Spleen (tissue), 11 donors: ENCODE measurements around the gene C19orf53. TPM values are rescaled to one million over a fixed set of nuclear protein-coding genes. Genes with fewer than 3 reads are reported as not detected.

Experiments used
- DNase-seq: peaks from one replicate; pipeline ENCODE4 v3.0.0-alpha.2; 2020
- H3K27ac ChIP-seq, 8 donors: fragments of 200-600 bp; sonication (generic) in 7 of 8; 1 replicate in 4 of 8; 2 replicates in 4 of 8; pipeline versions ENCODE4 v1.5.0 to v1.8.0; 2016 to 2021; ENCODE audit warnings: inconsistent platforms in 4 of 8, mild to moderate bottlenecking in 4 of 8, moderate library complexity in 1 of 8
- H3K27me3 ChIP-seq, 7 donors: fragments of 200-600 bp; sonication (generic) in 6 of 7; replicated peaks in 1 of 7; 1 replicate in 4 of 7; 2 replicates in 3 of 7; pipeline versions ENCODE4 v1.5.0 to v1.8.0; 2016 to 2021; ENCODE audit warnings: inconsistent platforms in 3 of 7, mild to moderate bottlenecking in 1 of 7
- H3K36me3 ChIP-seq, 6 donors: fragments of 200-600 bp; sonication (generic) in 5 of 6; 1 replicate in 4 of 6; 2 replicates in 2 of 6; pipeline versions ENCODE4 v1.5.0 to v1.8.0; 2016 to 2021; ENCODE audit warnings: inconsistent platforms in 2 of 6
- H3K4me1 ChIP-seq, 6 donors: fragments of 200-600 bp; sonication (generic) in 5 of 6; 1 replicate in 3 of 6; 2 replicates in 3 of 6; pipeline versions ENCODE4 v1.5.0 to v1.8.0; 2016 to 2021; ENCODE audit warnings: inconsistent platforms in 3 of 6
- H3K4me3 ChIP-seq, 8 donors: fragments of 200-600 bp; sonication (generic) in 7 of 8; 1 replicate in 4 of 8; 2 replicates in 4 of 8; pipeline versions ENCODE4 v1.5.0 to v1.8.0; 2016 to 2021; ENCODE audit warnings: inconsistent platforms in 4 of 8, mild to moderate bottlenecking in 4 of 8, moderate library complexity in 2 of 8
- H3K9me3 ChIP-seq, 8 donors: fragments of 200-600 bp; sonication (generic) in 7 of 8; 1 replicate in 4 of 8; 2 replicates in 4 of 8; pipeline versions ENCODE4 v1.5.0 to v1.8.0; 2016 to 2021; ENCODE audit warnings: inconsistent platforms in 4 of 8
- CTCF ChIP-seq, 11 experiments: fragments of 200-600 bp in 7 of 11; fragments of 450-650 bp in 4 of 11; sonication (generic) in 4 of 11; IDR thresholded peaks in 8 of 11; conservative IDR thresholded peaks in 3 of 11; 1 replicate in 7 of 11; 2 replicates in 4 of 11; pipeline versions ENCODE4 v1.4.0 to v1.8.0; 2016 to 2021; ENCODE audit warnings: antibody characterized with exemption in 11 of 11, inconsistent platforms in 4 of 11, mild to moderate bottlenecking in 1 of 11
- POLR2A ChIP-seq, 3 donors: fragments of 450-650 bp; IDR thresholded peaks; one replicate each; pipeline ENCODE4 v1.5.1; 2017; ENCODE audit warnings: antibody characterized with exemption in 3 of 3, mild to moderate bottlenecking in 1 of 3
- POLR2AphosphoS5 ChIP-seq, 3 donors: sonication (generic); formaldehyde crosslinking; IDR thresholded peaks; one replicate each; pipeline ENCODE4 v1.5.1; 2017; ENCODE audit warnings: antibody characterized with exemption in 3 of 3
- WGBS, 5 donors: extraction: QIAGEN DNeasy Blood & Tissue Kit in 3 of 5; methylation state at CpG; one replicate each; pipeline versions ENCODE4 v1.1.5 to v1.1.7; 2013 to 2018; 5-methylcytosine and 5-hydroxymethylcytosine counted together
- intact Hi-C: fragments of 100-400 bp; cut with DNase I; formaldehyde crosslinking; loops from one replicate; pipeline ENCODE4 v1.15.0; 2023; ENCODE audit warnings: low total_unique reads
- polyA plus RNA-seq, 3 donors: library from polyadenylated mRNA; stranded (reverse); fragments of 200-250 nt; gene quantifications; one replicate each; pipeline ENCODE4 v1.2.1, GENCODE V29; 2013
- total RNA-seq, 7 donors: library from RNA; depleted of rRNA in 3 of 7; stranded (reverse); fragments of >200 nt in 3 of 7; fragmentation: NEBNext Ultra II Directional in 4 of 7; extraction: Animal tissue kit (Norgen Biotek cat#: 25700) in 4 of 7; gene quantifications; one replicate each; pipeline versions ENCODE4 v1.1.0 to v1.2.1, GENCODE V29; 2016 to 2021
- donor health status: healthy with polysubstance abuse.
- donor health status: DM: no; HTN: no; CAD: no; lungs with moderate emphysema.
- donor health status: DM: no; HTN: no; CAD: no.
- donor health status: Bipolar disorder and iron deficiency.
- donor health status: healthy.
- donor health status: DM: no; HTN: no; CAD: no.
- donor health status: DM: yes; HTN: yes; CAD: no.

Gene C19orf53
- total and polyA plus RNA-seq, 10 donors: 39.6 to 190 (median 107) TPM

- Histone ChIP-seq H3K27me3 (no peaks in the 10 kb centered on the region), H3K4me1 (peaks cover 8 to 27% (median 19%) of the 10 kb centered on the region in 6 donors), H3K27ac (peak overlapping the region in 3 of 8 donors; percentile 82 to 86 (median 83)), H3K36me3 (peaks cover 0 to 4% (median 0%) of the 10 kb centered on the region in 6 donors), H3K4me3 (no peak overlapping the region), H3K9me3 (no peaks in the 10 kb centered on the region)
- 18 to 39% (median 24%) methylated on average over 2 of the region's 2 CpGs for WGBS, 5 donors
- DNase-seq: no peak
- TF ChIP-seq POLR2AphosphoS5 (IDR thresholded peaks at IDR 0.05): no peak
- no peak for TF ChIP-seq CTCF (IDR thresholded peaks at IDR 0.05 in 8 of 11, conservative IDR thresholded peaks at IDR 0.05 in 3 of 11)
- no peak for TF ChIP-seq POLR2A (IDR thresholded peaks at IDR 0.05)
- intact Hi-C loops: no loop called here
These were observed 44.4 kb upstream of the C19orf53 start for GRCh38 chr19:13729859-13730258.

GRCh38 chr19:13731147-13731964, 42.9 kb upstream of the C19orf53 start:
- H3K36me3 ChIP-seq: peaks cover 0 to 12% (median 0%) of the 10 kb centered on the region in 6 donors
- WGBS, 5 donors: 1% methylated on average over 34 to 39 of the region's 39 CpGs

GRCh38 chr19:13732337-13732736, 41.9 kb upstream of the C19orf53 start:
- WGBS, 5 donors: 86 to 94% (median 88%) methylated on average over 8 of the region's 8 CpGs
- Histone ChIP-seq H3K36me3 (peaks cover 0 to 18% (median 0%) of the 10 kb centered on the region in 6 donors), H3K27me3 (no peaks in the 10 kb centered on the region), H3K4me1 (peaks cover 8 to 27% (median 19%) of the 10 kb centered on the region in 6 donors), H3K4me3 (peak overlapping the region in 6 of 8 donors; percentile 47 to 72 (median 49)), H3K27ac (peak overlapping the region in 1 of 8 donors; percentile 86), H3K9me3 (no peaks in the 10 kb centered on the region)
- no peak for DNase-seq
- TF ChIP-seq POLR2A (IDR thresholded peaks at IDR 0.05): no peak
- no peak for TF ChIP-seq POLR2AphosphoS5 (IDR thresholded peaks at IDR 0.05)
- TF ChIP-seq CTCF (IDR thresholded peaks at IDR 0.05 in 8 of 11, conservative IDR thresholded peaks at IDR 0.05 in 3 of 11): no peak
- intact Hi-C loops: no loop called here

More at GRCh38 chr19:13731147-13731964, 42.9 kb upstream of the C19orf53 start:
- H3K9me3 ChIP-seq: no peaks in the 10 kb centered on the region
- peak overlapping the region in 7 of 8 donors; percentile 70 to 86 (median 82) for H3K27ac ChIP-seq
- H3K4me3 ChIP-seq: peak overlapping the region; percentile 32 to 72 (median 48)
- intact Hi-C loops: no loop called here
- TF ChIP-seq POLR2A (IDR thresholded peaks at IDR 0.05) (no peak), POLR2AphosphoS5 (IDR thresholded peaks at IDR 0.05) (peak; percentile 88 to 92 (median 91)), CTCF (IDR thresholded peaks at IDR 0.05 in 8 of 11, conservative IDR thresholded peaks at IDR 0.05 in 3 of 11) (no peak)
- H3K27me3 ChIP-seq: no peaks in the 10 kb centered on the region
- peak; percentile 100 for DNase-seq
- peaks cover 8 to 27% (median 19%) of the 10 kb centered on the region in 6 donors for H3K4me1 ChIP-seq

- H3K36me3 ChIP-seq: peaks cover 0 to 19% (median 0%) of the 10 kb centered on the region in 6 donors
- no peaks in the 10 kb centered on the region for H3K27me3 ChIP-seq
- H3K4me1 ChIP-seq: peaks cover 8 to 26% (median 19%) of the 10 kb centered on the region in 6 donors
- no peak for DNase-seq
- whole genome bisulfite sequencing, 5 donors: 89 to 100% (median 92%) methylated on average over 2 of the region's 2 CpGs
- TF ChIP-seq POLR2A (IDR thresholded peaks at IDR 0.05) (no peak), POLR2AphosphoS5 (IDR thresholded peaks at IDR 0.05) (no peak), CTCF (IDR thresholded peaks at IDR 0.05 in 8 of 11, conservative IDR thresholded peaks at IDR 0.05 in 3 of 11) (no peak)
- no peak overlapping the region for H3K27ac ChIP-seq
- no peak overlapping the region for H3K4me3 ChIP-seq
- intact Hi-C loops: no loop called here
- H3K9me3 ChIP-seq: no peaks in the 10 kb centered on the region
These were observed 39.5 kb upstream of the C19orf53 start for GRCh38 chr19:13734751-13735150.
